DMS79 treated with DMSO at 0.1 percent for 48 hours (cell line): ENCODE measurements around the gene NECAP2.
"Not testable (repeated sequence)": the region's sequence is repeated elsewhere in the genome, so short reads cannot be mapped to it uniquely, and the experiment has no call there.

ENCODE experiments used
- DNase-seq: peaks from one replicate; lab custom pipeline; 2025; lab: John Stamatoyannopoulos, UW

The NECAP2 gene

GRCh38 chr1:16430606-16431005 is 9.9 kb upstream of the NECAP2 start:
- DNase-seq, result no peak

GRCh38 chr1:16433030-16433429 is 7.5 kb upstream of the NECAP2 start:
- no peak for DNase-seq

GRCh38 chr1:16434007-16434406 is 6.5 kb upstream of the NECAP2 start:
- DNase-seq, result no peak

DNA sequence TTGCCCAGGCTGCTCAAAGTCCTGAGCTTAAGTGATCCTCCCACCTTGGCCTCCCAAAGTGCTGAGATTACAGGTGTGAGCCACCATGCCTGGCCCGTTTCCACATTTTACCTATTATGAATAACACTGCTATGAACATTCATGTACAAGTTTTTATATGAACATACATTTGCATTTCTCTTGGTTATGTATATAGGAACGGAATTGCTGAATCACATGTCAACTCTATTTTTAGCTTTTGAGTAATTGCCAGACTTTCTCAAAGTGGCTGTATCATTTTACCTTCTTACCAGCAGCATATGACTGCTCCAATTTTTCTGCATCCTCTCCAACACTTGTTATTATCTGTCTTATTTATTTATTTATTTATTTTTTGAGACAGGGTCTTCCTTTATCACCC is 6.0 kb upstream of the NECAP2 start:
- no peak for DNase-seq

DNA sequence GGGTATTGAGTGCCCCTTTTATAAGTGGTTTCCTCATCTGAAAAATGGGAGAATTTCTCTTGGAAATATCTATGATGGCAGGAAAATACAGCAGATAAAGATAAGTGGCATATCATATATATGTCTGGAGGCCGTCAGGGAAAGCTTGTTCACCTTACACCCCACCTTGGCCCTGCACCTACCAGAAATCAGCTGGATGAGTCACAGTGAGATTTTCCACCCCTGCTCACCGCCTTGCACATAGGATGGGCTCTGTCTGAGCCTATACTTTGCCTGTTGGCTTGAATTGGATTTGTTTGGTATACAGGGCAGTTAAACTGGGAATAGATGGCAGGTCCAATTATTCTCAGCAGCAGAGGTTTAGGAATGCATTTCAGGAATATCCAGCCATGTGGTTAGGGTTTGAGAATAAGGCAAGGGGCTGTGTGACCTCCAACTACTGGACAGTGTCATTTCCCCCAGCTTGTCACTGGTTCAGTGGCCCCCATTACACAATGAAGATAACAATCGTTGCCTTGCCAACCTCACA is 3.5 kb upstream of the NECAP2 start, which contains the start of gene SPATA21:
Gene SPATA21 (minus strand): TSS at position 479 of the 529 bp plus-strand sequence. CDS start 6,053 bp downstream, outside the sequence.
- DNase-seq, result no peak

GRCh38 chr1:16438516-16438915 is 2.0 kb upstream of the NECAP2 start:
- no peak for DNase-seq

DNA sequence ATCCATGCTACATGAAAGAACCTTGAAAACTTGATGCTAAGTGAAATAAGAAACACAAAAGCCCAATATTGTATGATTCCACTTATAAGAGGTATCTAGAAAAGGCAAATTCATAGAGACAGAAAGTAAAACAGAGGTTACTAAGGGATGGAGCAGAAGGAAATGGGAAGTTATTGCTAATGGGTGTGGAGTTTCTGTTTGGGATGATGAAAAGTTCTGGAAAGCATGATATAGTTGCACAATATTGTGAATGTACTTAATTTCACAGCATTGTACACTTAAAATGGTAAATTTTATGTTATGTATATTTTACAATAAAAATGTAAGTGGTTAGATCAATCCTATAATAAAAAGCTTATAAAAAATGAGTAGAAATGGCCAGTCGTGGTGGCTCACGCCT is 1.6 kb upstream of the NECAP2 start:
- no peak for DNase-seq

- DNase-seq, result no peak
Observed at GRCh38 chr1:16440131-16440469, 424 bp upstream of the NECAP2 start.

DNA sequence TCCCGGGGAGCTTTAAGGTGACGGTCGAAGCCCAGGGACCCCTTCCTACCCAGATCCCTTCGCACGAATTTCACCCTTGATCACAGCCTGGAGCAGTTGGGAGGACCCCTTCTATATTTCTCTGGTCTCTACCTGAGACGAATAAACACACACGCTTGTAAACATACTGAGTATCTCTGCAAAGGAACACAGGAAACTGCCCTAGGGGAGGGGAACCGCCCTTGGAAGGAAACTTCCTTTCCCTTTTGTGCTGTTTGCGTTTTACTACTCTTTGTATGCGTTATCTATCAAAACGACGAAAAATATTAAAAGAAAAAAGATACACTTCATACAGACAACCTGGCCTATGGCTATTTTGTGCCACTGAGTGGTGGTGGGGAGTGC is 750 bp downstream of the NECAP2 start:
- no peak for DNase-seq

DNA sequence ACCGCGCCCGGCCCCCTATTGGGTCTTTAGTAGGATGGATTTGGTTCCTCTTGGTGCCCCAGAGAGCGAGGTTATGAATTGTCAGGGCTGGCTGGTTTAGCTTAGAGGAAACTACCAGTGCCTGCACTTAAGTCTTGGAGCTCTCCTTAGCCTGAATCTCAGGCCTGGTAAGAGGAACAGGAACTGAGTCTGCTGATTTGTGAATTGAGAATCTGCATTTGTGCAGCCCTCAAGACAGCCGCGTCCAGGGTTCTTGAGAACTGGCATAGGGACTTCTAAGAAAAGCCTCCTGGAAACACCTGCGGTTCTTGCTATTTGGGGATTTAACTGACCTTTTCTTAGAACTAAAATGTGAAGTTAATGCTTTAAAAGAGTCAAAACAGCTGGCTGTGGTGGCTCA is 1.7 kb downstream of the NECAP2 start:
- DNase-seq, result no peak

- no peak for DNase-seq
Observed at GRCh38 chr1:16442941-16443340, 2.4 kb downstream of the NECAP2 start.

- no peak for DNase-seq
Observed at GRCh38 chr1:16443975-16444770, 3.6 kb downstream of the NECAP2 start.

GRCh38 chr1:16445052-16445451 is 4.5 kb downstream of the NECAP2 start:
- no peak for DNase-seq

DNA sequence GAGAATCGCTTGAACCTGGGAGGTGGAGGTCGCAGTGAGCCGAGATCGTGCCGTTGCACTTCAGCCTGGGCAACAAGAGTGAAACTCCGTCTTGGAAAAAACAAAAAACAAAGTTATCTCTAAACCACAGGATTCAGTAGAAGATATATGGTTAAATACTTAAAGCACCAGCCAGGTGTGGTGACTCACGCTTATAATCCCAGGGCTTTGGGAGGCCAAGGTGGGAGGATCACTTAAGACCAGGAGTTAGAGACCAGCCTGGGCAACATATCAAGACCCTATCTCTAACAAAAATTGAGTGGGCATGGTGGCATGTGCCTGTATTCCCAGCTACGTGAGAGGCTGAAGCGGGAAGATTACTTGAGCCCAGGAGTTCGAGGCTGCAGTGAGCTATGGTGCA is 5.6 kb downstream of the NECAP2 start:
- DNase-seq, result no peak

DNA sequence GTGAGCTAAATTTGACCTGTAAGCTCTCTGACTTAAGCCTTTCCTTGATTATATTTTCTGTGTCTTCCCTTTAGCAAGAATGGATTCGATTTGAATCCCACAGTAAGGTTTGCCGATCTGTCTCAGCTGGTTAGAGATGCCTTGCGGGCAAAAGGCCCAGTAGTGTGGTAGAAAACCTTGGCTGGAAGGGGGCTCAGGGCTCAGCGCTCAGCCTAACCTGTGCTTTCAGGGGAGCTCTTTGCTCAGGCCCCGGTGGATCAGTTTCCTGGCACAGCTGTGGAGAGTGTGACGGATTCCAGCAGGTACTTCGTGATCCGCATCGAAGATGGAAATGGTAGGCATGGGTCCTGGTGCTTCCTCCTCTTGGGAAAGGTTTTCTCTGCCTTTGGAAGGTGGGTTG is 7.1 kb downstream of the NECAP2 start:
- DNase-seq, result no peak

- no peak for DNase-seq
Observed at GRCh38 chr1:16449065-16449464, 8.5 kb downstream of the NECAP2 start.

DNA sequence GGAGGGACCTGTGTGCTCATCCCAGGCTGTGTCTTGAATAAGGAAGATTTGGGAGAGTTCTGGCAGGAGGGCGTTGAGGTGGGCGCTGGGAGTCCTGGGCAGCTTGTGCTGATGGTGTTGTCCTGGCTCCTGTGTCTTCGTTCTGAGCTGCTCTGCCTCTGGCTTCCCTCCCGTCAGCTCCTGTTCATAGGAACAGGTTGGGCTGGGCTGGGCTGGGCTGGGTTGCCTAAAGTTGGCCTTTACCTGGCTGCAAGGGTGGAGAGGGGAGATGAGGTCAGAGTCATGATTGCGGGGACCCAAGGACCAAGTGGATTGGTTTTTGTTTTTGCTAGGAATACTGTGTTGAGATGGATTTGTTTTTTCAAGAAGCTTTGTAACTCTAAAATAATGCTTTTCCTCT is 9.1 kb downstream of the NECAP2 start:
- DNase-seq, result no peak

DNA sequence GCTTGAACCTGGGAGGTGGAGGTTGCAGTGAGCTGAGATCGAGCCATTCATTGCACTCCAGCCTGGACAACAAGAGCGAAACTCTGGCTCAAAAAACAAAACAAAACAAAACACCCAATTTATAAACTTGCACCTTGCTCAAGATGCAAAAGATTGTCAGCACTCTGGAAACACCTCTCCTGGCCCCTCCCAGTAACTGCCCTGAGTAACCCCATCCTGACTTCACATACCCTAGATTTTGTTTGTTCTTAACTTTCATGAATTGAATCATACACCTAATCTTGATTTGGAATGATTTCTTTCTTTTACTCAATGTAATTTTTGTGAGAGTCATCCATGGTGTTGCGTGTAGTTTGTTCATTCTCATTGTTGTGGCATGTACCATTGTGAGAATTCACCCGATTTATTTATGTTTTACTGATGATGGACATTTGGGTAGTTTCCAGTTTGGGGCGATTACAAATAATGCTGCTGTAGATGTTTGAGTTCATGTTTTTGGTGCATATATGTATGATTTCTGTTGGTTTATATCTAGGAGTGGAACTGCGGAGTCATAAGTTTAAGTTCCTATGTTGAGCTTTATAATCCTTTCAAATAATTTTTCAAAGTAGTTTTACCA is 10.4 kb downstream of the NECAP2 start:
- no peak for DNase-seq

DNA sequence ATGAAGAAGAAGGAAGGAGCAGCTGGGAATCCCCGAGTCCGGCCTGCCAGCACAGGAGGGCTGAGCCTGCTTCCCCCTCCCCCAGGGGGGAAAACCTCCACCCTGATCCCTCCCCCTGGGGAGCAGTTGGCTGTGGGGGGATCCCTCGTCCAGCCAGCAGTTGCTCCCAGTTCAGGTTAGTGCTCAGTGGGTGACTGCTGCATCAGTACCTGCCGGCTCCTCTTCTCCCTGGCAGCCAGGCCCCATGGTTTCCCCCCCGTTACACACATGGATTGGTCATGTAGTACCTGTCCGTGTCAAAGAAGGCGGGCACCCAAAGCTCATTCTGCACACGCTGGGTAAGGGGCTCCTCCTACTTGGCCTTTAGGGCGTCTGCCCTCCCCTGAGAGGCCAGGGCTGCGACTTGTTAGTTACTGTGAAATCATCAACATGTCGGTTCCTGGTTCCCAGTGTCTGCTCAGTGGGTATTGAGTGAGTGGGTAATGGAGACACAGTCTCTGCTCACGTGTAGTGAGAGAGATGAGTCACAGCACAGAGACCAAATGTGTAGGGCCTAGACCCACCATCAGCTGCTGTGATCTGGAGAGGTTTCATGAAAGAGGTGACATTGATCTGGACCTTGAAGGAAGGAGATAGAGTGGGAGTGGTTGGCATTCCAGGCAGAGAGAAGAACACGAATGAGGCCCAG is 11.5 kb downstream of the NECAP2 start:
- DNase-seq, result no peak

GRCh38 chr1:16454909-16455308 is 14.4 kb downstream of the NECAP2 start:
- DNase-seq, result not testable (repeated sequence)

- DNase-seq, result not testable (repeated sequence)
Observed at GRCh38 chr1:16456151-16456550, 15.6 kb downstream of the NECAP2 start.

DNA sequence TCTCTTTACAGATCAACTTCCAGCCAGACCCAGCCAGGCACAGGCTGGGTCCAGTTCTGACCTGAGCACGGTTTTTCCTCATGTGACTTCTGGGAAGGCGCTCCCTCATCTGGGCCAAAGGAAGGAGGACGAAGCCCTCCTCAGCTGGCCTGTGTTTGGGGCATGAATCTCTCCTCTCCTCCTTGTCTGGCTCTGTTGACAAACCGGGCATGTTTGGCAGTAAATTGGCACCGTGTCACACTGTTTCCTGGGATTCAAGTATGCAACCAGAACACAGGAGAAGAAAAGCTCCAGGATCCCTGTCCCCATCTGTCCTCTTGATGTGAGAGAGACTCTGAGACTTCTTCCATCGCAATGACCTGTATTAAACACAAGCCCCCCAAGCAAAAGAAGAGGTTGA is 18.3 kb downstream of the NECAP2 start:
- no peak for DNase-seq

GRCh38 chr1:16459352-16459925 is 18.9 kb downstream of the NECAP2 start:
- no peak for DNase-seq
